ENCODE measurements around the gene ZNF197. TPM values are rescaled to one million over a fixed set of nuclear protein-coding genes. Genes with fewer than 3 reads are reported as not detected.

The ZNF197 gene
- total and polyA plus RNA-seq, 2 of the 4 experiments (the other 2 are of a cell fraction), result 5.0 to 14.9 TPM

GRCh38 chr3:44665173-44665572, 40.3 kb downstream of the ZNF197 start:
- Histone ChIP-seq H3K36me3 (ENCODE audit: control insufficient read depth, insufficient read depth, low read length) (peaks cover 8% of the 10 kb centered on the region), H3K18ac (ENCODE audit: low read depth, low read length) (no peak overlapping the region), H2BK120ac (ENCODE audit: low read depth, low read length) (no peak overlapping the region), H2AFZ (replicated peaks; ENCODE audit: low read length, poor library complexity) (no peak overlapping the region), H3K14ac (replicated peaks; ENCODE audit: low read depth, low read length) (no peak overlapping the region), H3K9me3 (ENCODE audit: control insufficient read depth, insufficient read depth, low read length) (peaks cover 4% of the 10 kb centered on the region), H2BK15ac (ENCODE audit: low read depth, low read length) (no peak overlapping the region), H4K8ac (ENCODE audit: low read depth in 2 of 2, low read length in 2 of 2) (no peak overlapping the region), H2AK5ac (ENCODE audit: low read depth, low read length) (no peak overlapping the region), H3K9ac (ENCODE audit: low read depth, low read length) (no peak overlapping the region), H3K4me2 (ENCODE audit: low read depth, low read length) (no peak overlapping the region), H3K79me1 (ENCODE audit: low read depth in 1 of 2, low read length in 2 of 2) (peaks cover 5% of the 10 kb centered on the region in 2 experiments; a peak in 3 of 4 replicates), H3K4ac (ENCODE audit: low read depth, low read length) (no peak overlapping the region), H2BK20ac (ENCODE audit: low read depth, low read length) (no peak overlapping the region), H3K56ac (ENCODE audit: extremely low read depth, insufficient read depth, low read length) (no peak overlapping the region), H3K23ac (ENCODE audit: low read depth, low read length) (no peak overlapping the region), H2AK9ac (replicated peaks; ENCODE audit: low read depth, low read length, poor library complexity) (no peak overlapping the region), H4K91ac (ENCODE audit: insufficient read depth, low read depth, low read length) (no peak overlapping the region), H3K27me3 (ENCODE audit: control insufficient read depth, insufficient read depth, low read length) (no peaks in the 10 kb centered on the region), H4K5ac (ENCODE audit: low read depth, low read length) (no peak overlapping the region), H3K27ac (ENCODE audit: insufficient read depth, low read length) (no peak overlapping the region), H3K4me3 (ENCODE audit: insufficient read depth, low read depth, low read length) (no peak overlapping the region), H3K4me1 (ENCODE audit: control insufficient read depth, insufficient read depth, low read length) (no peaks in the 10 kb centered on the region), H3K9me1 (ENCODE audit: insufficient read depth, low read length) (no peaks in the 10 kb centered on the region), H2BK5ac (ENCODE audit: low read depth, low read length, poor library complexity, severe bottlenecking) (no peak overlapping the region), H4K20me1 (ENCODE audit: insufficient read depth, low read length) (no peaks in the 10 kb centered on the region)
- ATAC-seq (ENCODE audit: low read depth), result no peak
- ChIA-PET CTCF (no interaction called here), POLR2A (ENCODE audit: unreplicated experiment) (no interaction called here)
- no CpG with 5 or more reads among the region's 3 CpGs for WGBS, 2 experiments (ENCODE audit: extremely low coverage in 2 of 2, insufficient read length in 1 of 2)
- in situ Hi-C loops (cut with MboI; ENCODE audit: low sequenced_read_pairs), result no loop called here
- no TSS peak for BruUV-seq (replicated peaks)
- dilution Hi-C loops (cut with HindIII; ENCODE audit: low sequenced_read_pairs, unreplicated experiment), result no loop called here
- DNase-seq, result no peak
- intact Hi-C loops (cut with micrococcal nuclease), result no loop called here
- TF ChIP-seq MXI1 (IDR thresholded peaks at IDR 0.05; ENCODE audit: borderline replicate concordance, low read depth, low read length), result no peak
- TF ChIP-seq SMC3 (IDR thresholded peaks at IDR 0.05; ENCODE audit: low read depth, low read length), result no peak
- no peak for TF ChIP-seq POLR2A (IDR thresholded peaks at IDR 0.05; ENCODE audit: low read depth, low read length)
- TF ChIP-seq NFE2L2 (IDR thresholded peaks at IDR 0.05; ENCODE audit: low read depth, low read length), result no peak
- TF ChIP-seq CEBPB (IDR thresholded peaks at IDR 0.05; ENCODE audit: low read depth, low read length), result no peak
- TF ChIP-seq FOS (IDR thresholded peaks at IDR 0.05; ENCODE audit: low read depth, low read length), result no peak
- TF ChIP-seq MAFK (IDR thresholded peaks at IDR 0.05; ENCODE audit: low read depth, low read length), result no peak
- TF ChIP-seq USF2 (IDR thresholded peaks at IDR 0.05; ENCODE audit: low read depth, low read length), result no peak
- no peak for TF ChIP-seq BHLHE40 (IDR thresholded peaks at IDR 0.05; ENCODE audit: low read depth, low read length)
- TF ChIP-seq CTCF (conservative IDR thresholded peaks at IDR 0.05; ENCODE audit: low read depth, low read length), result no peak
- no peak for TF ChIP-seq CHD1 (IDR thresholded peaks at IDR 0.05; ENCODE audit: low read depth, low read length)
- TF ChIP-seq RAD21 (IDR thresholded peaks at IDR 0.05; ENCODE audit: low read length), result no peak
- TF ChIP-seq MAZ (IDR thresholded peaks at IDR 0.05; ENCODE audit: borderline replicate concordance, low read depth, low read length), result no peak
- no peak for TF ChIP-seq RCOR1 (IDR thresholded peaks at IDR 0.05; ENCODE audit: insufficient replicate concordance, low read length)
- no peak for TF ChIP-seq ELK1 (IDR thresholded peaks at IDR 0.05; ENCODE audit: borderline replicate concordance, low read depth, low read length)
- TF ChIP-seq RFX5 (IDR thresholded peaks at IDR 0.05; ENCODE audit: low read depth, low read length), result no peak
